HepG2 (cell line): Measurements from ENCODE around the gene ZNF853. TPM values are rescaled to one million over a fixed set of nuclear protein-coding genes. Genes with fewer than 3 reads are reported as not detected.

Source experiments
- LCORL ChIP-seq, 2 experiments: fragments of 450-650 bp in 1 of 2; sonication (generic) in 1 of 2; formaldehyde crosslinking in 1 of 2; IDR thresholded peaks; 2 replicates each; pipeline versions ENCODE4 v1.5.0 to v1.6.1; 2017 to 2020; ENCODE audit warnings: antibody characterized with exemption in 1 of 2, missing genetic modification reagents in 1 of 2
- MAFF ChIP-seq: IDR thresholded peaks from 2 replicates; pipeline ENCODE4 v1.6.1; 2011; ENCODE audit warnings: low read depth, low read length, improper control_type of control experiment
- ZNF205 ChIP-seq: IDR thresholded peaks from 2 replicates; pipeline ENCODE4 v1.6.1; 2018; ENCODE audit warnings: missing biosample characterization, missing genetic modification reagents
- ZNF251 ChIP-seq: sonication (generic); formaldehyde crosslinking; IDR thresholded peaks from 2 replicates; pipeline ENCODE4 v1.9.0; 2021; ENCODE audit warnings: mild to moderate bottlenecking, missing genetic modification reagents
- ZNF451 ChIP-seq: sonication (generic); formaldehyde crosslinking; IDR thresholded peaks from 2 replicates; pipeline ENCODE4 v1.5.0; 2020; ENCODE audit warnings: mild to moderate bottlenecking, missing genetic modification reagents
- polyA plus RNA-seq, 8 experiments: library from polyadenylated mRNA; depleted of rRNA in 3 of 8; stranded (reverse) in 7 of 8; unstranded in 1 of 8; fragments of >200 nt; fragmentation: Illumina TruSeq in 4 of 8; extraction: Trizol in 4 of 8; gene quantifications; 2 replicates each; pipeline versions ENCODE4 v1.2.1 to v1.2.3, GENCODE V29; 2011 to 2016; ENCODE audit warnings: low read depth in 4 of 8, missing spikeins in 1 of 8, mixed read lengths in 1 of 8; ENCODE audit not compliant: insufficient read depth in 1 of 8
- total RNA-seq, 5 experiments: library from RNA; depleted of rRNA; stranded (reverse); fragments of >200 nt; fragmentation: Illumina TruSeq; extraction: Trizol; gene quantifications; 2 replicates each; pipeline ENCODE4 v1.2.3, GENCODE V29; 2016; ENCODE audit warnings: low read depth in 1 of 5
- TF ChIP-seq, protein P1 (sequence below): sonication (generic); formaldehyde crosslinking; IDR thresholded peaks from 2 replicates; pipeline ENCODE4 v1.5.1; 2020; ENCODE audit warnings: missing genetic modification reagents, mild to moderate bottlenecking, borderline replicate concordance
- TF ChIP-seq, protein P2 (sequence below): sonication (generic); formaldehyde crosslinking; IDR thresholded peaks from 2 replicates; pipeline ENCODE4 v1.8.0; 2022; ENCODE audit warnings: missing genetic modification reagents, mild to moderate bottlenecking, inconsistent platforms, borderline replicate concordance
- TF ChIP-seq, protein P3 (sequence below): sonication (generic); formaldehyde crosslinking; IDR thresholded peaks from 2 replicates; pipeline ENCODE4 v1.4.0; 2020; ENCODE audit warnings: missing genetic modification reagents
- TF ChIP-seq, protein P4 (sequence below): sonication (generic); formaldehyde crosslinking; conservative IDR thresholded peaks from 2 replicates; pipeline ENCODE4 v1.4.0; 2020; ENCODE audit warnings: mild to moderate bottlenecking, missing genetic modification reagents, moderate library complexity
- TF ChIP-seq, protein P5 (sequence below): sonication (generic); formaldehyde crosslinking; IDR thresholded peaks from 2 replicates; pipeline ENCODE4 v1.5.1; 2020; ENCODE audit warnings: mild to moderate bottlenecking, missing genetic modification reagents, moderate library complexity
- TF ChIP-seq, protein P6 (sequence below): sonication (generic); formaldehyde crosslinking; IDR thresholded peaks from 2 replicates; pipeline ENCODE4 v1.5.0; 2020; ENCODE audit warnings: mild to moderate bottlenecking, low read depth, missing genetic modification reagents, borderline replicate concordance

ZNF853 gene
- total and polyA plus RNA-seq, 2 of the 13 experiments (the other 11 are each of a cell fraction or from before 2014, with no cell fraction given), result 2.1 to 6.2 TPM

DNA sequence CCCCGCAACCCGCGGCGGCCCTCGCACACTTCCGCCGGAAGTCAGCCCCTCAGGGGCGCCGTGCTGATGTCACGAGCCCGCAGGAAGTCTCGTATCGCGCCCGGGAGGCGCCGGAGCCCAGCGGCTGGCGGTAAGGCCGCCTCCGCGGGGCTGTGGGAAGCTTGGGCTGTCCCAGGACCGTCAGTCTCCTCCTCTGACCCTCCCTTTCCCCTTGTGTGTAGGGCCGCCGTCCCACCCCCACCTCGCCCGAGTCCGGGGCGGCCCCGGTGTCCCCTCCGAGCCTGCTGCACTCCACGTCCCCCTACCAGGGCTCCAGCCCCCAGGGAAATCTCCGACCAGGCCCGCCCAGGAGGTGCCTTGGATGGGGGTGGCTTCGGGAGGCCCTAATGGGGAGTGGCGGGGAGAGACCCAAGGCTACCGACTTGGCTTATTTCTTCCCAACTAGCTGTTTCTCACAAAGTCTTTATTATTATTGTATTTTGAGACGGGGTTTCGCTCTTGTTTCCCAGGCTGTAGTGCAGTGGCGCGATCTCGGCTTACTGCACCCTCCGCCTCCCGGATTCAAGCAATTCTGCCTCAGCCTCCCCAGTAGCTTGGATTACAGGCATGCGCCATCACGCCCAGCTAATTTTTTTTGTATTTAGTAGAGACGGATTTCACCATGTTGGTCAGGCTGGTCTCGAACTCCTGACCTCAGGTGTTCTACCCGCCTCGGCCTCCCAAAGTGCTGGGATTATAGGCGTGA, 37.9 kb upstream of the ZNF853 start, which contains the start of gene ZDHHC4 (continued):
- TF ChIP-seq, protein P1, sequence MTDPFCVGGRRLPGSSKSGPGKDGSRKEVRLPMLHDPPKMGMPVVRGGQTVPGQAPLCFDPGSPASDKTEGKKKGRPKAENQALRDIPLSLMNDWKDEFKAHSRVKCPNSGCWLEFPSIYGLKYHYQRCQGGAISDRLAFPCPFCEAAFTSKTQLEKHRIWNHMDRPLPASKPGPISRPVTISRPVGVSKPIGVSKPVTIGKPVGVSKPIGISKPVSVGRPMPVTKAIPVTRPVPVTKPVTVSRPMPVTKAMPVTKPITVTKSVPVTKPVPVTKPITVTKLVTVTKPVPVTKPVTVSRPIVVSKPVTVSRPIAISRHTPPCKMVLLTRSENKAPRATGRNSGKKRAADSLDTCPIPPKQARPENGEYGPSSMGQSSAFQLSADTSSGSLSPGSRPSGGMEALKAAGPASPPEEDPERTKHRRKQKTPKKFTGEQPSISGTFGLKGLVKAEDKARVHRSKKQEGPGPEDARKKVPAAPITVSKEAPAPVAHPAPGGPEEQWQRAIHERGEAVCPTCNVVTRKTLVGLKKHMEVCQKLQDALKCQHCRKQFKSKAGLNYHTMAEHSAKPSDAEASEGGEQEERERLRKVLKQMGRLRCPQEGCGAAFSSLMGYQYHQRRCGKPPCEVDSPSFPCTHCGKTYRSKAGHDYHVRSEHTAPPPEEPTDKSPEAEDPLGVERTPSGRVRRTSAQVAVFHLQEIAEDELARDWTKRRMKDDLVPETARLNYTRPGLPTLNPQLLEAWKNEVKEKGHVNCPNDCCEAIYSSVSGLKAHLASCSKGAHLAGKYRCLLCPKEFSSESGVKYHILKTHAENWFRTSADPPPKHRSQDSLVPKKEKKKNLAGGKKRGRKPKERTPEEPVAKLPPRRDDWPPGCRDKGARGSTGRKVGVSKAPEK (CRISPR knock-in tag), result no peak
- TF ChIP-seq, protein P2, sequence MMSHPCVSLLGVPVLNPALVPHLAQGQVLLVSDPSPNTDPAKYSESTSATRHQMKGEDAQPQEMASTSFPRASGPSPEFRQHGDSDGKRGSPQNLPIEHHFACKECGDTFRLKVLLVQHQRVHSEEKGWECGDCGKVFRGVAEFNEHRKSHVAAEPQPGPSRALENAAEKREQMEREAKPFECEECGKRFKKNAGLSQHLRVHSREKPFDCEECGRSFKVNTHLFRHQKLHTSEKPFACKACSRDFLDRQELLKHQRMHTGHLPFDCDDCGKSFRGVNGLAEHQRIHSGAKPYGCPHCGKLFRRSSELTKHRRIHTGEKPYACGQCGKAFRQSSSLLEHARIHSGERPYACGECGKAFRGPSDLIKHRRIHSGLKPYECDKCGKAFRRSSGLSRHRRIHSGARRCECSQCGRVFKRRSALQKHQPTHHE (CRISPR knock-in tag), result peak; percentile 87; the same call in 1 of the 2 replicates
- TF ChIP-seq LCORL (IDR thresholded peaks at IDR 0.05) (no peak), LCORL (CRISPR knock-in tag; IDR thresholded peaks at IDR 0.05) (peak; percentile 29; the same call in 1 of the 2 replicates), MAFF (no peak), ZNF205 (CRISPR knock-in tag) (peak; percentile 89), ZNF251 (CRISPR knock-in tag) (no peak), ZNF451 (CRISPR knock-in tag) (0 out of 2 replicates have a peak, but pooled peaks have one; percentile 18)
- TF ChIP-seq, protein P3, sequence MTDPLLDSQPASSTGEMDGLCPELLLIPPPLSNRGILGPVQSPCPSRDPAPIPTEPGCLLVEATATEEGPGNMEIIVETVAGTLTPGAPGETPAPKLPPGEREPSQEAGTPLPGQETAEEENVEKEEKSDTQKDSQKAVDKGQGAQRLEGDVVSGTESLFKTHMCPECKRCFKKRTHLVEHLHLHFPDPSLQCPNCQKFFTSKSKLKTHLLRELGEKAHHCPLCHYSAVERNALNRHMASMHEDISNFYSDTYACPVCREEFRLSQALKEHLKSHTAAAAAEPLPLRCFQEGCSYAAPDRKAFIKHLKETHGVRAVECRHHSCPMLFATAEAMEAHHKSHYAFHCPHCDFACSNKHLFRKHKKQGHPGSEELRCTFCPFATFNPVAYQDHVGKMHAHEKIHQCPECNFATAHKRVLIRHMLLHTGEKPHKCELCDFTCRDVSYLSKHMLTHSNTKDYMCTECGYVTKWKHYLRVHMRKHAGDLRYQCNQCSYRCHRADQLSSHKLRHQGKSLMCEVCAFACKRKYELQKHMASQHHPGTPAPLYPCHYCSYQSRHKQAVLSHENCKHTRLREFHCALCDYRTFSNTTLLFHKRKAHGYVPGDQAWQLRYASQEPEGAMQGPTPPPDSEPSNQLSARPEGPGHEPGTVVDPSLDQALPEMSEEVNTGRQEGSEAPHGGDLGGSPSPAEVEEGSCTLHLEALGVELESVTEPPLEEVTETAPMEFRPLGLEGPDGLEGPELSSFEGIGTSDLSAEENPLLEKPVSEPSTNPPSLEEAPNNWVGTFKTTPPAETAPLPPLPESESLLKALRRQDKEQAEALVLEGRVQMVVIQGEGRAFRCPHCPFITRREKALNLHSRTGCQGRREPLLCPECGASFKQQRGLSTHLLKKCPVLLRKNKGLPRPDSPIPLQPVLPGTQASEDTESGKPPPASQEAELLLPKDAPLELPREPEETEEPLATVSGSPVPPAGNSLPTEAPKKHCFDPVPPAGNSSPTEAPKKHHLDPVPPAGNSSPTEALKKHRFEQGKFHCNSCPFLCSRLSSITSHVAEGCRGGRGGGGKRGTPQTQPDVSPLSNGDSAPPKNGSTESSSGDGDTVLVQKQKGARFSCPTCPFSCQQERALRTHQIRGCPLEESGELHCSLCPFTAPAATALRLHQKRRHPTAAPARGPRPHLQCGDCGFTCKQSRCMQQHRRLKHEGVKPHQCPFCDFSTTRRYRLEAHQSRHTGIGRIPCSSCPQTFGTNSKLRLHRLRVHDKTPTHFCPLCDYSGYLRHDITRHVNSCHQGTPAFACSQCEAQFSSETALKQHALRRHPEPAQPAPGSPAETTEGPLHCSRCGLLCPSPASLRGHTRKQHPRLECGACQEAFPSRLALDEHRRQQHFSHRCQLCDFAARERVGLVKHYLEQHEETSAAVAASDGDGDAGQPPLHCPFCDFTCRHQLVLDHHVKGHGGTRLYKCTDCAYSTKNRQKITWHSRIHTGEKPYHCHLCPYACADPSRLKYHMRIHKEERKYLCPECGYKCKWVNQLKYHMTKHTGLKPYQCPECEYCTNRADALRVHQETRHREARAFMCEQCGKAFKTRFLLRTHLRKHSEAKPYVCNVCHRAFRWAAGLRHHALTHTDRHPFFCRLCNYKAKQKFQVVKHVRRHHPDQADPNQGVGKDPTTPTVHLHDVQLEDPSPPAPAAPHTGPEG (CRISPR knock-in tag), result no peak
- TF ChIP-seq, protein P4, sequence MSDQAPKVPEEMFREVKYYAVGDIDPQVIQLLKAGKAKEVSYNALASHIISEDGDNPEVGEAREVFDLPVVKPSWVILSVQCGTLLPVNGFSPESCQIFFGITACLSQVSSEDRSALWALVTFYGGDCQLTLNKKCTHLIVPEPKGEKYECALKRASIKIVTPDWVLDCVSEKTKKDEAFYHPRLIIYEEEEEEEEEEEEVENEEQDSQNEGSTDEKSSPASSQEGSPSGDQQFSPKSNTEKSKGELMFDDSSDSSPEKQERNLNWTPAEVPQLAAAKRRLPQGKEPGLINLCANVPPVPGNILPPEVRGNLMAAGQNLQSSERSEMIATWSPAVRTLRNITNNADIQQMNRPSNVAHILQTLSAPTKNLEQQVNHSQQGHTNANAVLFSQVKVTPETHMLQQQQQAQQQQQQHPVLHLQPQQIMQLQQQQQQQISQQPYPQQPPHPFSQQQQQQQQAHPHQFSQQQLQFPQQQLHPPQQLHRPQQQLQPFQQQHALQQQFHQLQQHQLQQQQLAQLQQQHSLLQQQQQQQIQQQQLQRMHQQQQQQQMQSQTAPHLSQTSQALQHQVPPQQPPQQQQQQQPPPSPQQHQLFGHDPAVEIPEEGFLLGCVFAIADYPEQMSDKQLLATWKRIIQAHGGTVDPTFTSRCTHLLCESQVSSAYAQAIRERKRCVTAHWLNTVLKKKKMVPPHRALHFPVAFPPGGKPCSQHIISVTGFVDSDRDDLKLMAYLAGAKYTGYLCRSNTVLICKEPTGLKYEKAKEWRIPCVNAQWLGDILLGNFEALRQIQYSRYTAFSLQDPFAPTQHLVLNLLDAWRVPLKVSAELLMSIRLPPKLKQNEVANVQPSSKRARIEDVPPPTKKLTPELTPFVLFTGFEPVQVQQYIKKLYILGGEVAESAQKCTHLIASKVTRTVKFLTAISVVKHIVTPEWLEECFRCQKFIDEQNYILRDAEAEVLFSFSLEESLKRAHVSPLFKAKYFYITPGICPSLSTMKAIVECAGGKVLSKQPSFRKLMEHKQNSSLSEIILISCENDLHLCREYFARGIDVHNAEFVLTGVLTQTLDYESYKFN (CRISPR knock-in tag), result peak; percentile 37
- TF ChIP-seq, protein P5, sequence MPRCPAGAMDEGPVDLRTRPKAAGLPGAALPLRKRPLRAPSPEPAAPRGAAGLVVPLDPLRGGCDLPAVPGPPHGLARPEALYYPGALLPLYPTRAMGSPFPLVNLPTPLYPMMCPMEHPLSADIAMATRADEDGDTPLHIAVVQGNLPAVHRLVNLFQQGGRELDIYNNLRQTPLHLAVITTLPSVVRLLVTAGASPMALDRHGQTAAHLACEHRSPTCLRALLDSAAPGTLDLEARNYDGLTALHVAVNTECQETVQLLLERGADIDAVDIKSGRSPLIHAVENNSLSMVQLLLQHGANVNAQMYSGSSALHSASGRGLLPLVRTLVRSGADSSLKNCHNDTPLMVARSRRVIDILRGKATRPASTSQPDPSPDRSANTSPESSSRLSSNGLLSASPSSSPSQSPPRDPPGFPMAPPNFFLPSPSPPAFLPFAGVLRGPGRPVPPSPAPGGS, result no peak
- TF ChIP-seq, protein P6, sequence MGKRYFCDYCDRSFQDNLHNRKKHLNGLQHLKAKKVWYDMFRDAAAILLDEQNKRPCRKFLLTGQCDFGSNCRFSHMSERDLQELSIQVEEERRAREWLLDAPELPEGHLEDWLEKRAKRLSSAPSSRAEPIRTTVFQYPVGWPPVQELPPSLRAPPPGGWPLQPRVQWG, result no peak
